DND-41 (cell line): Measurements from ENCODE around the gene TRA2B.
"Not testable (repeated sequence)": the region's sequence is repeated elsewhere in the genome, so short reads cannot be mapped to it uniquely, and the experiment has no call there.

Experiments
- EZH2 ChIP-seq: IDR thresholded peaks from 3 replicates; pipeline ENCODE4 v1.6.1; 2012; ENCODE audit warnings: borderline replicate concordance, low read depth, mild to moderate bottlenecking, moderate library complexity, low read length, inconsistent platforms; ENCODE audit not compliant: severe bottlenecking
- TF ChIP-seq, protein P1 (sequence below): IDR thresholded peaks from 2 replicates; pipeline ENCODE4 v1.5.1; 2012; ENCODE audit warnings: borderline replicate concordance, low read length, moderate library complexity, mild to moderate bottlenecking; ENCODE audit not compliant: poor library complexity, severe bottlenecking; ENCODE audit errors: extremely low read depth

DNA sequence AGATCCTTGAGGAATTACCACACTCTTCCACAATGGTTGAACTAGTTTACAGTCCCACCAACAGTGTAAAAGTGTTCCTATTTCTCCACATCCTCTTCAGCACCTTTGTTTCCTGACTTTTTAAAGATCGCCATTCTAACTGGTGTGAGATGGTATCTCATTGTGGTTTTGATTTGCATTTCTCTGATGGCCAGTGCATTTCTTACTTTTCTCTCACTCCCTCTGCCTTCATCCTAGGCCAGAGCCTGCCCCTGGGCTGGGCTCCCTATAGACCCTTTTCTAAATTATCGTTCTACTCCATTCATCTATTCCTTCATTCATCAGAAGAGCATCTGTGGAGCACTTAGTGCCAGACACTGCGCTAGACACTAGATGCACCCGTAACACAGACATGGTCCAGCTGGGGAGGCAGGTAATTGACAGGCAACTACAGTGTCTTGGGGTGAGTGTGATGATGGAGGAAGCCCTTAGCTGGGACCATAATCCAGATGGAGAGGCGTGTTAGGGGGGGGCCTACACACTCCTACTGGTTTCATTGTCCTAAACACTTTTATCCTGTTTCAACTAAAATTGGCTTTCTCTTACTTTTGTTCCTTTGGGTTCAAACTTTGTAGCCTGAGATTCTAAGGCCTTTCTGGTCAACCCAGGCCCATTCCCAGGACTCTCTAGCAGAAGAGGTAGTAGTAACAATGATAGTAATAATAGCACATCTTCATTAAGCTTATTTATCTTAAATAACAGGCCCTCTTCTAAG, 27.3 kb downstream of the TRA2B start:
- TF ChIP-seq, protein P1, sequence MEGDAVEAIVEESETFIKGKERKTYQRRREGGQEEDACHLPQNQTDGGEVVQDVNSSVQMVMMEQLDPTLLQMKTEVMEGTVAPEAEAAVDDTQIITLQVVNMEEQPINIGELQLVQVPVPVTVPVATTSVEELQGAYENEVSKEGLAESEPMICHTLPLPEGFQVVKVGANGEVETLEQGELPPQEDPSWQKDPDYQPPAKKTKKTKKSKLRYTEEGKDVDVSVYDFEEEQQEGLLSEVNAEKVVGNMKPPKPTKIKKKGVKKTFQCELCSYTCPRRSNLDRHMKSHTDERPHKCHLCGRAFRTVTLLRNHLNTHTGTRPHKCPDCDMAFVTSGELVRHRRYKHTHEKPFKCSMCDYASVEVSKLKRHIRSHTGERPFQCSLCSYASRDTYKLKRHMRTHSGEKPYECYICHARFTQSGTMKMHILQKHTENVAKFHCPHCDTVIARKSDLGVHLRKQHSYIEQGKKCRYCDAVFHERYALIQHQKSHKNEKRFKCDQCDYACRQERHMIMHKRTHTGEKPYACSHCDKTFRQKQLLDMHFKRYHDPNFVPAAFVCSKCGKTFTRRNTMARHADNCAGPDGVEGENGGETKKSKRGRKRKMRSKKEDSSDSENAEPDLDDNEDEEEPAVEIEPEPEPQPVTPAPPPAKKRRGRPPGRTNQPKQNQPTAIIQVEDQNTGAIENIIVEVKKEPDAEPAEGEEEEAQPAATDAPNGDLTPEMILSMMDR, result not testable (repeated sequence)
- not testable (repeated sequence) for TF ChIP-seq EZH2
